B cell (primary cell): ENCODE results near the gene RPL18. TPM values are rescaled to one million over a fixed set of nuclear protein-coding genes. Genes with fewer than 3 reads are reported as not detected.

ENCODE experiments used
- ATAC-seq: fragments of 200-7000 bp; cut with Tn5 transposase; one replicate; pipeline ENCODE4 v1.10.0; 2021; ENCODE audit warnings: low read depth, mild to moderate bottlenecking, moderate number of reproducible peaks, moderate library complexity
- CTCF ChIA-PET: fragments of 350-600 bp; sonication (Branson Sonifier 250); formaldehyde crosslinking; loops from one replicate; lab custom pipeline; 2021; ENCODE audit warnings: antibody characterized with exemption, inconsistent platforms; lab: Charles Lee
- POLR2A ChIA-PET: fragments of 350-600 bp; sonication (Branson Sonifier 250); formaldehyde crosslinking; loops from one replicate; lab custom pipeline; 2021; ENCODE audit warnings: antibody characterized with exemption; lab: Charles Lee
- DNase-seq: peaks from one replicate; pipeline ENCODE4 v3.0.0; 2013
- H2AFZ ChIP-seq: 2 replicates; pipeline ENCODE4 v1.6.1; 2012; ENCODE audit warnings: mild to moderate bottlenecking, low read depth, low read length; ENCODE audit not compliant: insufficient read depth, poor library complexity, severe bottlenecking
- H3K27ac ChIP-seq, 2 donors: 1 replicate in 1 of 2; 2 replicates in 1 of 2; pipeline ENCODE4 v1.5.1; 2012 to 2013; ENCODE audit warnings: low read length in 2 of 2, mild to moderate bottlenecking in 2 of 2, moderate library complexity in 1 of 2
- H3K27me3 ChIP-seq, 4 experiments: fragments of 200-600 bp in 1 of 4; sonication (generic) in 1 of 4; replicated peaks in 1 of 4; 1 replicate in 2 of 4; 2 replicates in 2 of 4; pipeline versions ENCODE4 v1.6.1 to v1.7.0; 2013 to 2016; ENCODE audit warnings: low read length in 3 of 4, mild to moderate bottlenecking in 2 of 4, mixed read lengths in 1 of 4, moderate library complexity in 1 of 4; ENCODE audit not compliant: insufficient read depth in 4 of 4, control insufficient read depth in 3 of 4; ENCODE audit errors: control extremely low read depth in 1 of 4
- H3K36me3 ChIP-seq, 2 experiments: replicated peaks in 1 of 2; 1 replicate in 1 of 2; 2 replicates in 1 of 2; pipeline versions ENCODE4 v1.6.1 to v1.7.1; 2013; ENCODE audit warnings: low read length in 1 of 2; ENCODE audit not compliant: insufficient read depth in 2 of 2, control insufficient read depth in 1 of 2; ENCODE audit errors: control extremely low read depth in 1 of 2, extremely low read depth in 1 of 2
- H3K4me1 ChIP-seq, 2 donors: fragments of 200-600 bp in 1 of 2; sonication (generic) in 1 of 2; 1 replicate in 1 of 2; 2 replicates in 1 of 2; pipeline versions ENCODE4 v1.5.1 to v1.6.1; 2013 to 2017; ENCODE audit warnings: low read length in 2 of 2; ENCODE audit not compliant: control insufficient read depth in 2 of 2, insufficient read depth in 2 of 2
- H3K4me2 ChIP-seq: replicated peaks from 2 replicates; pipeline ENCODE3; 2012; ENCODE audit warnings: mild to moderate bottlenecking, low read depth, low read length; ENCODE audit not compliant: poor library complexity, severe bottlenecking
- H3K4me3 ChIP-seq, 5 experiments: fragments of 200-600 bp in 1 of 5; sonication (generic) in 1 of 5; 1 replicate in 3 of 5; 2 replicates in 2 of 5; pipeline versions ENCODE4 v1.5.1 to v1.7.0; 2011 to 2016; ENCODE audit warnings: low read length in 4 of 5, mild to moderate bottlenecking in 4 of 5, low read depth in 2 of 5, control low read depth in 1 of 5, moderate library complexity in 1 of 5; ENCODE audit not compliant: insufficient read depth in 1 of 5; ENCODE audit errors: control extremely low read depth in 1 of 5, extremely low read depth in 1 of 5
- H3K79me2 ChIP-seq: fragments of 200-600 bp; sonication (generic); one replicate; pipeline ENCODE4 v1.6.0; 2016; ENCODE audit warnings: low read length; ENCODE audit not compliant: control insufficient read depth, insufficient read depth
- H3K9ac ChIP-seq: fragments of 200-600 bp; sonication (generic); 2 replicates; pipeline ENCODE4 v1.6.1; 2017; ENCODE audit warnings: mild to moderate bottlenecking, low read length, moderate library complexity
- H3K9me3 ChIP-seq, 3 donors: one replicate each; pipeline versions ENCODE4 v1.6.1 to v1.7.1; 2013; ENCODE audit warnings: low read length in 2 of 3; ENCODE audit not compliant: control insufficient read depth in 2 of 3, insufficient read depth in 1 of 3; ENCODE audit errors: control extremely low read depth in 1 of 3
- H4K20me1 ChIP-seq: 2 replicates; pipeline ENCODE4 v1.6.0; 2012; ENCODE audit warnings: mild to moderate bottlenecking, low read length; ENCODE audit not compliant: insufficient read depth, control insufficient read depth, poor library complexity, severe bottlenecking
- H3K27ac Mint-ChIP-seq: one replicate; pipeline ENCODE4 v1.8.0; 2021; ENCODE audit warnings: mixed read lengths
- H3K27me3 Mint-ChIP-seq: one replicate; pipeline ENCODE4 v1.8.0; 2021; ENCODE audit warnings: mixed read lengths
- H3K4me1 Mint-ChIP-seq: one replicate; pipeline ENCODE4 v1.8.0; 2021; ENCODE audit warnings: mixed read lengths
- H3K4me3 Mint-ChIP-seq: one replicate; pipeline ENCODE4 v1.8.0; 2021; ENCODE audit warnings: mixed read lengths
- H3K9me3 Mint-ChIP-seq: one replicate; pipeline ENCODE4 v1.8.0; 2022; ENCODE audit warnings: mixed read lengths; ENCODE audit not compliant: insufficient read depth
- EZH2 ChIP-seq: IDR thresholded peaks from 2 replicates; pipeline ENCODE4 v1.6.1; 2012; ENCODE audit warnings: borderline replicate concordance, low read depth, mild to moderate bottlenecking, moderate library complexity, low read length; ENCODE audit not compliant: insufficient read depth, poor library complexity, severe bottlenecking
- WGBS: methylation state at CpG from one replicate; pipeline ENCODE4 v1.1.5; 2013; ENCODE audit warnings: missing lambda C conversion rate; ENCODE audit not compliant: insufficient coverage; 5-methylcytosine and 5-hydroxymethylcytosine counted together
- intact Hi-C: fragments of 100-400 bp; cut with micrococcal nuclease; formaldehyde crosslinking; loops from one replicate; pipeline ENCODE4 v1.10.0; 2022
- polyA plus RNA-seq: library from polyadenylated mRNA; depleted of rRNA; stranded (reverse); fragments of >200 nt; gene quantifications from 2 replicates; pipeline ENCODE4 v1.2.3, GENCODE V29; 2012
- total RNA-seq, 2 donors: library from RNA; stranded (reverse); fragments of 120-200 nt in 1 of 2; gene quantifications; 1 replicate in 1 of 2; 2 replicates in 1 of 2; pipeline versions ENCODE4 v1.2.3 to v1.2.4, GENCODE V29; 2013 to 2022
- TF ChIP-seq, protein P1 (sequence below): fragments of 200-600 bp; IDR thresholded peaks from one replicate; pipeline ENCODE4 v1.8.0; 2022; ENCODE audit warnings: antibody characterized with exemption, mild to moderate bottlenecking

The RPL18 gene
- total and polyA plus RNA-seq, 2 donors (not counting 1 experiment from before 2014, with no cell fraction given), result 2,248 to 4,393 TPM

DNA sequence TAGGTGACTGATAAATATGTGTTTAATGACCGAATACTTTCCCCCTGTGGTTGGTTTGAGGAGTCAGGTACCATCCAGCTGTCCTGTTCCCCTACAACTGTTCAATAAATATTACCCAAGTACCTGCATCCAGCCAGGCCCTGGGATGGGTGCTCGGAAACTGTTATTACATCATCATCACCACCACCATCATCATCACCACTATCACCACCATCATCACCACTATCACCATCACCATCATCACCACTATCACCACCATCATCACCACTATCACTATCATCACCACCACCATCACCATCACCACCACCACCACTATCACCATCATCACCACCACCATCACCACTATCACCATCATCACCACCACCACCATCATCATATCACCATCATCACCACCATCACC is 49.8 kb upstream of the RPL18 start:
- Histone ChIP-seq H3K36me3 (no peaks in the 10 kb centered on the region), H3K9me3 (peaks cover 0 to 6% (median 0%) of the 10 kb centered on the region in 3 donors), H3K79me2 (no peaks in the 10 kb centered on the region), H2AFZ (no peak overlapping the region), H3K9ac (no peak overlapping the region), H3K4me1 (no peaks in the 10 kb centered on the region), H3K27ac (no peak overlapping the region), H4K20me1 (no peaks in the 10 kb centered on the region), H3K4me3 (no peak overlapping the region), H3K27me3 (no peaks in the 10 kb centered on the region), H3K4me2 (no peak overlapping the region)
- CTCF ChIA-PET, result no interaction called here
- intact Hi-C loops, result no loop called here
- WGBS, result 100% methylated on average over 1 of the region's 2 CpGs
- POLR2A ChIA-PET, result no interaction called here
- ATAC-seq, result no peak
- H3K4me1 Mint-ChIP-seq, result no peaks in the 10 kb centered on the region
- H3K27ac Mint-ChIP-seq, result no peak overlapping the region
- TF ChIP-seq, protein P1, sequence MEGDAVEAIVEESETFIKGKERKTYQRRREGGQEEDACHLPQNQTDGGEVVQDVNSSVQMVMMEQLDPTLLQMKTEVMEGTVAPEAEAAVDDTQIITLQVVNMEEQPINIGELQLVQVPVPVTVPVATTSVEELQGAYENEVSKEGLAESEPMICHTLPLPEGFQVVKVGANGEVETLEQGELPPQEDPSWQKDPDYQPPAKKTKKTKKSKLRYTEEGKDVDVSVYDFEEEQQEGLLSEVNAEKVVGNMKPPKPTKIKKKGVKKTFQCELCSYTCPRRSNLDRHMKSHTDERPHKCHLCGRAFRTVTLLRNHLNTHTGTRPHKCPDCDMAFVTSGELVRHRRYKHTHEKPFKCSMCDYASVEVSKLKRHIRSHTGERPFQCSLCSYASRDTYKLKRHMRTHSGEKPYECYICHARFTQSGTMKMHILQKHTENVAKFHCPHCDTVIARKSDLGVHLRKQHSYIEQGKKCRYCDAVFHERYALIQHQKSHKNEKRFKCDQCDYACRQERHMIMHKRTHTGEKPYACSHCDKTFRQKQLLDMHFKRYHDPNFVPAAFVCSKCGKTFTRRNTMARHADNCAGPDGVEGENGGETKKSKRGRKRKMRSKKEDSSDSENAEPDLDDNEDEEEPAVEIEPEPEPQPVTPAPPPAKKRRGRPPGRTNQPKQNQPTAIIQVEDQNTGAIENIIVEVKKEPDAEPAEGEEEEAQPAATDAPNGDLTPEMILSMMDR, result no peak
- no peak for TF ChIP-seq EZH2
- H3K4me3 Mint-ChIP-seq, result no peak overlapping the region
- peaks cover 3% of the 10 kb centered on the region for H3K9me3 Mint-ChIP-seq
- no peak for DNase-seq
- H3K27me3 Mint-ChIP-seq, result no peaks in the 10 kb centered on the region

DNA sequence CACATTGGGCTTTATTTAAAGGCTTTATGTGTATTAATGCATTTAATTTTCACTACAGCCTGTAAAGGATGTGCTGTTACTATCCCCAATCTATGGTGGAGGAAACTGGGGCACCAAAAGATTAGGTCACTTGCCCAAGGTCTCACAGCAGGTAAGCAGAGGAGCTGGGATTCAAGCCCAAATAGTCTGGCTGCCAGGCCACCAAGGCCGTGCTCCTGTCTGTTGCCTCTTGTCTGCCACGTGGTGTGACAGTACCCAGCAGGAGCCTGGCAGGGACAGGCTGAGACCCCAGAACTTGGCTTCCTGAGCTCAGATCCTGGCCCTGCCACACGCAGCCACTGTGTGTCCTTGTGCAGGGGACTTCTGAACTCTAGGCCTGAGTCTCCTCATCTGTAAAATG is 49.4 kb upstream of the RPL18 start:
- Histone ChIP-seq H4K20me1 (no peaks in the 10 kb centered on the region), H3K27me3 (no peaks in the 10 kb centered on the region), H3K4me2 (no peak overlapping the region), H2AFZ (no peak overlapping the region), H3K4me3 (no peak overlapping the region), H3K79me2 (no peaks in the 10 kb centered on the region), H3K4me1 (no peaks in the 10 kb centered on the region), H3K36me3 (no peaks in the 10 kb centered on the region), H3K9me3 (peaks cover 0 to 6% (median 0%) of the 10 kb centered on the region in 3 donors), H3K9ac (no peak overlapping the region), H3K27ac (no peak overlapping the region)
- DNase-seq (no peak), ATAC-seq (no peak)
- Mint-ChIP-seq H3K27me3 (no peaks in the 10 kb centered on the region), H3K9me3 (peaks cover 3% of the 10 kb centered on the region), H3K27ac (no peak overlapping the region), H3K4me1 (no peaks in the 10 kb centered on the region), H3K4me3 (no peak overlapping the region)
- TF ChIP-seq, protein P1, result no peak
- no peak for TF ChIP-seq EZH2
- POLR2A ChIA-PET, result no interaction called here
- intact Hi-C loops, result no loop called here
- WGBS, result 91% methylated on average over 3 of the region's 3 CpGs
- CTCF ChIA-PET, result no interaction called here
